T-helper 1 cell (primary cell): Measurements from ENCODE around the gene CABP4.
A peak's percentile ranks its signal among the peaks of the same experiment; 100 is the strongest.
"Not testable (repeated sequence)": the region's sequence is repeated elsewhere in the genome, so short reads cannot be mapped to it uniquely, and the experiment has no call there.

Experiments
- DNase-seq, 5 donors: peaks; one replicate each; pipeline ENCODE4 v3.0.0-alpha.2; 2012 to 2020

Gene CABP4

DNA sequence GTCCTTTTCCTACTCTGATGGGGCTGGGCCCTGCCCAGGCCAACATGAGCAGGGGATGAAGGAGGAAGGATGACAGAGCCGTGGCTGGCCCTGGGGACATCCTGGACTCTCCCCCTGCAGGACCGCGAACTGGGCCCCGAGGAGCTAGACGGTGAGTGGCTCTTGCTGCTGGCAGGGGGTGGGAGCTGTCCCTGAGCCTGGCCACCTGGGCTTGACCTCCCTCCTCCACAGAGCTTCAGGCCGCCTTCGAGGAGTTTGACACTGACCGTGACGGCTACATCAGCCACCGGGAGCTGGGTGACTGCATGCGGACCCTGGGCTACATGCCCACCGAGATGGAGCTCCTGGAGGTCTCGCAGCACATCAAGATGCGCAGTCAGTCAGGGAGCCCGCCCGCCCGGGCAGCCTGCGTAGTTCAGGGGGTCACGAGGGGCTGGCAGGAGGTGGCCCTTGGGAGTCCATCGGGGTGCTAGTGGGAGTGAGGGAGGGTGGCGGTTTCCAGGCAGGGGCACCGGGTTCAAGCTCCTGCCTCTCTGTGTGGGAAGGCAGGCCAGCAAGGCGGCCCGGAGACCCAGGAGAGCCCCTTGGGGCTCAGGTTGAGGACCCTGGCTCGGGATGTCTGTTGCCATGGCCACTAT, 1.0 kb downstream of the CABP4 start:
- DNase-seq = no peak

DNA sequence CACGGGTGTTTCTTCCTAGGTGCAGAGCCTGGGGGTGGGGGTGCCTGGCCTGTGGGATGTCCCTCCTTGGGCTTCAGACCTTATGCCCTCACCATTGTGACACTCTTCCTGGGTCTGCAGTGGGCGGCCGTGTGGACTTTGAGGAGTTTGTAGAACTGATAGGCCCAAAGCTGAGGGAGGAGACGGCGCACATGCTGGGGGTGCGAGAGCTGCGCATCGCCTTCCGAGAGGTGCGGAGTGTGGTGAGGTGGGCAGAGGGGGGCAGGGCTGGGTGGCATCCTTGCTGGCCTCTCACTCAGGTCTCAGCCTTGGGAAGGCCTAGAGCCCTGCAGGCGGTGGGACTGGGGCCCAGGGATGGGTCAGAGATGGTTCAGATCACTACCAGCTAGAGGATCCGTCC, 2.3 kb downstream of the CABP4 start:
- DNase-seq = no peak

DNA sequence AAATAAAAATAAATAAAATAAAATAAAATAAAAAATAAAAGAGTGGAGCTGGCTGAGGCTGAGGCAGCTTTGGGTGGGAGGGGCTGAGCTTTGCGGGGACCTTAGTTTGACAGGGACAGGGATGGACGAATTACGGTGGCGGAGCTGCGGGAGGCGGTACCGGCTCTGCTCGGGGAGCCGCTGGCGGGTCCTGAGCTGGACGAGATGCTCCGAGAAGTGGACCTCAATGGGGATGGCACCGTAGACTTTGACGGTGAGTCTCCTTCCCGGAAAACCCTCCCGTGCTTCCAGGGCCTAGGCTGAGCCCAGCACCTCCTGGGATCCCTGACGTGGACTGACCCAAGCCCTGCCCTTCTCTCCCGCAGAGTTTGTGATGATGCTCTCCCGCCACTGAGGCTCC, 3.1 kb downstream of the CABP4 start:
- no peak for DNase-seq

DNA sequence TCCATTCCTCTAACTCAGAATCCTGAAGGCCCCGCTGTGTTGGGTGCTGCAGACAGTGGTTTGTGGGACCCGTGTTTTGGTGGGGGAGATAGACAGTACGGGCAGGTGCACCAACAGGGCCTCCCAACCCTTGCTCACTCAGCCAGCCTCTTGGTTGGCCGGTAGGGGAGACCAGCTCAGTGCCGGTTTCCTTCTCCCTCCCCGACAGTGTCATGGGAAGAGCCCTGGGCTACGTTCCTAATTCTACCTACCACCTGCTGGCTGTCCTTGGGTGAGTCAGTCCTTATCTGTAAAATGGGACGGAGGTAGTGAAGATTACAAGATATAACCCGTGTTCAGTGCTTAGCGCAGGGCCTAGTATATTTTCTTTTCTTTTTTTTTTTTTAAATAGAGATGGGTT, 8.0 kb downstream of the CABP4 start:
- DNase-seq = no peak

DNA sequence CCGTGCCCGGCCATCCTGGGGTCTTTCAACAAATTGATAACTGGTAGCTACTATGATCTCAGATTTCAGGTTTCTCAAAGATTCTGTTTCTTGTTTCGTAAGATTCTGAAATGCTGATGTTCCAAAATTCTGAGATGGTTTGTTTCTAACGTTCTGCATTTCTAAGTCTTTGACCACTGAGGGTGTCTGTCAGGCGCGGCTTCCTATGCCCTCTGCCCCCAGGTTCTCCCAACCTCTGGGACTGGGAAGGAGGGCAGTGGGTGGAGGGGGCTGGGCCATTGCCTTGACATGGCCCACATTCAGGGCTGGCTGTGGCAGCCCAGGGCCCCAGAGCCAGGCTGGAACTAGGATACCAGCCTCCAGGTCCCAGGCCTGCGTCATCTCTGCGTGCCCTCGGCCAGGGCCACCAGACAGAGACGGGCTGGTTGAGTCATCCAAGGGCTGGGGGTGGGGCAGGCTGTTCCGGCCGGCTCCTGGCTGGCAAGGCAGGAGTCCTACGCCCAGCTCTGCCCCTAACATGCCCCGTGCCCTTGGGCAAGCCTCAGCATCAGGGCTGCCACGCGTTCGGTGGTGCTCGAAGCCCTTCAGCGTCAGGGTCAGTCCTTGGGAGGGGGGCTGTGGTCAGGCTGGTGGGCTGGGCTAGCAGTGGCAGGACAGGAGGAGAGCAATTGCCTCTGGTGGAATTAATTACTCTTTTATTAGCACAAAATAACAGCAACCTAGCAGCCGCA, 8.7 kb downstream of the CABP4 start:
- DNase-seq = no peak

DNA sequence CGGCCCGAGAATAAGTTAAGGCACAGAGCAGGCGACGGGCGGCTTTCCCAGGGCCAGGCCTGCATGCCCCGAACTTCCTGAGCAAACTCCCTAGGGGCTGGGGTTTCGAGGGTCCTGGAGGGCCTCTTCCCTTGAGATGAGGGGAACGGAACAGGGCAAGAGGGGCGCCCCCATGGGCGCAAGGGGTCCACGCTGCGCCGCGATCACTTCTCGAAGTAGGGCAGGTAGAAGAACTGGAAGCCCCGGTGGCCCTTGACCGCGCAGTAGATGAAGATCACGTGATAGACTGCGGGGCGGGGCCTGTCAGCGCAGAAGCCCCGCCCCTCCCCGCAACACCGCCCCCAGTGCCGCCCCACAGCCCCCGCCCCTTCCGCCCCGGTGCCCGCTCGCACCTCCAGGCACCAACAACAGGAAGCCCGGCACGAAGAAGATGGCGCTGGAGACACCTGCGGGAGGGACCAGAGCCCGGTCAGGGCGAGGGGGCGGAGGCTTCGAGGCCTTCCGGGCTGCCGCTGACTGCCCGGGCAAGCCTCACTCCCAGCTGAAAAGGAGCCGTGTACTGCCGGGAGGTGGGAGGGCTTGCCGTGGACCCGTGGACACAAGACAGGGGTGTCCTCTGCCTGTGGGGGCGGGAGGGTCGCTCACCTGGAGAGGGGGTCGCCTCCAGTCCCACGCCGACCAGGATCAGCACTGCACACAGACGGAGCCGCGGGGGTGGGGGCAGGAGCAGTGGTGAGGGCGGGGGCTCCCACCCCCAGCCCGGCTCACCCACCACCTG, 9.4 kb downstream of the CABP4 start:
- peak; percentile 91 to 94 (median 93) for DNase-seq

DNA sequence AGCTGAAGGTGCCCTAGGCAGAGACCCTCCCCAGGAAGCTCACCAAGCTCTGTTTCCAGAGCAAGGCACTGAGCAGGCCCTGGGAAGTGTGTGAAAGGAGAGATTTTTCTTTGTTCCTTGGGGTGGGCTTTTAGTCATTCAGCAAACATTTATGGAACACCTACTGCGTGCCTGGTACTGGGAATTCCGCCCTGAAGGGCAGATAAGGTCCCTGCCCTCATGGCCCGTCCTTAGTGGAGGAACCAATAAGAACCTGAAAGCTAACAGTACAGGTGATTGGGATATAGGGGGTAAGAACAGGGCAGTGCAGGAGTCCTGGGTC, 10.0 kb downstream of the CABP4 start:
- DNase-seq = no peak

DNA sequence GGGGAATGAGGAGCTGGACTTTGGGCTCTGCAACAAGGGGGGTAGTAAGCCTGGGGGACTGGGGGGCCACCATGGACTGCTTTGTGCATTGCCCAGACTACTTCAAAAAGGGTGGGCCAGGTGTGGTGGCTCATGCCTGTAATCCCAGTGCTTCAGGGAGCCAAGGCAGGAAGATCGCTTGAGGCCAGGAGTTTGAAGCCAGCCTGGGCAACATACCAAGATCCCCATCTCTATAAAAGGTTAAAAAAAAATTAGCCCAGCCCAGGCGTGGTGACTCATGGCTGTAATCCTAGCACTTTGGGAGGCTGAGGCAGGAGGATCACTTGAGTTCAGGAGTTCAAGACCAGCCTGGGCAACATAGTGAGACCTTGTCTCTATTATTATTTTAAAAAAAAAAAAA, 10.4 kb downstream of the CABP4 start:
- not testable (repeated sequence) for DNase-seq

DNA sequence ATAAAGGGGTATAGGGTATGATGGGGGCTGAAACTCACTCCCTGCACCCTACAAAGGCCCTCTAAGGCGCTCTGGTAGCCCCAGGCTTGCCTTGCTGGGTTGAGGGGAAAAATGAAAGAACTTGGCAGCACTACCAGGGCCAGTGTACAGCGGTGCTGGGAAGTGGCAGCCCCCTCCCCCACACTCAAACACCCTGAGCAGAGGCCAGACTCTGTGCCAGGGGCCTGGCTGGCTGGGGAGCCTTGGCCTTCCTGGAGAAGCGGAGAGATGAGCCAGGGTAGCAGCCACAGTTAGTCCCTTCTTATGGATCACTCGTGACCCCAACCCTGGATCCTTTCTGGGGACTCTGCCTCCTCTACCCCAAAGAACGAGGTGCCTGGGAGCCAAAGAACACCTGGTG, 11.2 kb downstream of the CABP4 start:
- DNase-seq = no peak

DNA sequence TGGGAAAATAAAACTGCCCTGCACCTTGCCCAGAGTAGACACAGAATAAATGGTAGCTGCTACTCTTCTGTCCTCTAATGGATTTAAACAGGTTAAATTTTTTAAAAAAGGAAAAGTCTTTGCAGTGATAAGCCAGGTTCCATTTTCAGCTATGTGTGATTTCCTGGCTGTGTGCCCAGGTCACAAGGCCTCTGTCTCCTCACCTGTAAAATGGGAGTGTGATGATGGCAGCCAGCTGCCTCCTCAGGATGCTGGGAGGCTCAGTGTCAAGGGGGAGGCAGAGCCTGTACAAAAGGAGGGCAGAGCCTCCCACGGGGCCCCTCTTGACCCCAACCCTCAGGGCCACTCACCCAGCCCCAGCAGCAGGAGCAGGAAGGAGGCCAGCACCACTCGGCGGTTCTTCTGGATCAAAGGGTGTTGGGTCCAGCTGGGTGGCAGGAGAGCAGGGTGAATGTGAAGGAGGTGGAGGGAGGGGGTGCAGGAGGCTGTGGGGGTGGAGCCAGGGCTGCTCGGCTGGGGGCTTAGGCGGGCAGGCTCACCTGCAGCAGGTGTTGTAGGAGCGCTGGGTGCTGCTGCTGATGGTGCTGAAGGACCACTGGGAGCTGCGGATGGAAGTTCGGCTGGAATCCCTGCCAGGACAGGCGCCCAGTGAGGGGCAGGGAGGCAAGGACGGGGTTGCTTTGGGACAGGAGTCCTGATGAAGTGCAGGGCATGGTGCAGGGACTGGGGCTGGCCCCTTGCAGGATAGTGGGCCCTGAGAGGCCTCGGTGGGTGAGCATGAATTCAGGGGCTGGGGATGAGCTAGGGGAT, 12.0 kb downstream of the CABP4 start:
- no peak for DNase-seq

DNA sequence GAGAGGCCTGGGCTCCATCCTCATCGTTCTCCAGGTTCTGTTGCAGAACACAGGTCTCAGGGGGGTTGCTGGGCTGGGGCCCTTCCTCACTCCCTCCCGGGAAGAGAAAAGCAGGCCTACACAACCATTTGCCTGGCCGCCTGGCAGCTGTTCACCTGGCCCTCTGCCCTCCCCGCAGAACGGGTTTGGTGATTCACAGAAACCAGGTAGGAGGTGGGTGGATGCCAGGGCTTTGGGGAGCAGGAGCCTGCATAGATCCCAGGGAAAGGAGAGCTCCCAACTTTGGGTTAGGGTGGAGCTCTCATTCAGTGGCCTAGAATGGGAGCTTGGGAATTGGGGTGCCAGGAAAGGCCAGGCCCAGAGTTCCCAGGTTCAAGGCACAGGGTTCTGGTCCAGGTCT, 12.9 kb downstream of the CABP4 start:
- no peak for DNase-seq

DNA sequence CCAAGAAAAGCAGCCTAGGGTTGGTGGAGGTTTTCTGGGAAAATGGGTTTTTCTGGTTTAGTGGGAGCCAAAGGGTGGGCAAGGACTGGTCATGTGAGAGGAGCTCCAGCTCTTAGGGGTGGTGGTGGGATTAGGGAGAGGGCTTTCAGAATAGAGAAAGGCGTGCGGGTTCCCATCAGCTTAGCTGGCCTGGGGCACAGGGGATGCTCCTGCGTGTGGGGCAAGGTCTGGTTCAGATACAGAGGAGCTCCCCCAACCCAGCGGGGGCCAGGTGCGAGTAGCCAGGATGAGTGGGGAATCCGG, 13.3 kb downstream of the CABP4 start:
- no peak for DNase-seq

DNA sequence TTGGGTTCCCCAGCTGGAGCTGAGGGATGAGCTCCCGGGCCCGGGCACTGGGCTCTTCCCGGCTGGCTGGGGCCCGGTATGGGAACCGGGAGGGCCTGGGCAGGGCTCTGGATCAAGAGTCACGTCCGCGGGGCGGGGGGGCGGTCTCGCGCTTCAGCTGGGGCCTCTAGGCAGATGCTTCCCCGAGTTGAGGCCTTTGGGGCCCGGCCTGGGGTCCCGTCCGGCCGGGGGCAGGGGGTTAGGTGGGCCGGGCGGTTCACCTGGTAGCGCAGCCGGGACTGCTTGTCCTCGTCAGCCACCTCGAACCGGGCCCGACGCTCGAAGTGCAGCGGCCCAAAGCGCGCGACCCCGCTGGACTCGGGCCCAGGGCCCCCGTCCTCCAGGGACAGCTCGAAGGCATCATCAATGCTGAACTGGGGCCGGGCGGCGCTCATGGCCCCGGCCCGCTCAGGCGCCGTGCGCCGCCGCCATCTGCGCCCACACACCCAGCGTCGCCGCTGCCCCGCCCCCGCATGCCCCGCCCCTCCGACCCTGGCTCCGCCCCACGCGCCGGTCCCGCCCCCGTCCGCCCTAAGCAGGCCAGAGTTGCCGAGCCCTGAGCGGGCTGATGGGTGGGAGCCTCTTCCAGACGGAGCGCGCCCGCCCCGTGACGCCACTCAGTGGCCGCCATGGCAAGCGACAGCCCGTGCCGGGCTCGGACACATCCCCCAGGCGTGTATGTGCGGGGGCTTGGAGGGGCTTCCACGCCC, 13.8 kb downstream of the CABP4 start, which contains the start of gene TMEM134:
TMEM134 (minus strand) TSS at position 493 of the 749 bp plus-strand sequence; CDS start at position 434, 59 bp downstream.
- DNase-seq = peak; percentile 80 to 92 (median 89)

DNA sequence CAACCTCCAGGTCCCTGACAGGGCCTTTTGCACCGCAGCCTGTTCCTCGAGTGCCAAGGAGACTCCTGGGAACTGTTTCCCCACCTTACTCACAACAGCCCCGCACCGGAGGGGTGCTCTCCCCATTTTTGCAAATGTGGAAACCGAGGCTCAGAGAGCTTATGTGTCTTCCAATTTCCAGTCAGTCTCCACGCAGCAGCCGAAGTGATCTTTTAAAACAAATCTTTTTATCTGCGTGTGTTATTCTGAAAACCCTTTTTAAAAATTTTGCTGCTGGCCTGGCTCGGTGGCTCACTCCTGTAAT, 14.3 kb downstream of the CABP4 start:
- no peak for DNase-seq

DNA sequence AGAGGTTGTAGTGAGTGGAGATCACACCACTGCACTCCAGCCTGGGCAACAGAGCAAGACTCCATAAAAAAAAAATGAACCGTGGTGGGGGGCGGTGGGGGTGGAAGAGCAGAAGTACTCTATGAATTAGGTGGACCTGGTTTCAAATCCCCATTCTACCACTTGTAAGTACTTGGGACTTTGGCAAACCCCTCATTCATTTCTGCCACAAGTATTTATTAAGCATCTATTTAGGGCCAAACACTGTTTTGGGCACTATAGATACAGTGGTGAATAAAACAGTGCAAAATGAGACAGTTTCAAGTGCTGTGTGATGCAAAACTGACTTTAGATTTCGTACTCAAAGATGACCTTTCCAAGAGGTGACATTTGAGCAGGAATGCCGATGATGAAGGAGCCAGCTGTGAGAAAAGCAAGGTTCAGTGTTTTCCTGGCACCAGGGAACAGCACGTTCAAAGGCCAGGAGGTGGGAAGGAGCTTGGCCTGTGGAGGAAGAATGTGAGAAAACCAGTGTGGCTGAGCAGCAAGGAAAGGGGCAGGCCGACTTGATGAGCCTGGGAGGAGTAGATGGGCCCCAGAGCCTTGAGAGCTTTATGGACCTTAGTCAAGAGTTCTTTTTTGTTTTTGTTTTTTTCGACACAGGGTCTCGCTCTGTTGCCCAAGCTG, 15.3 kb downstream of the CABP4 start:
- DNase-seq = no peak

DNA sequence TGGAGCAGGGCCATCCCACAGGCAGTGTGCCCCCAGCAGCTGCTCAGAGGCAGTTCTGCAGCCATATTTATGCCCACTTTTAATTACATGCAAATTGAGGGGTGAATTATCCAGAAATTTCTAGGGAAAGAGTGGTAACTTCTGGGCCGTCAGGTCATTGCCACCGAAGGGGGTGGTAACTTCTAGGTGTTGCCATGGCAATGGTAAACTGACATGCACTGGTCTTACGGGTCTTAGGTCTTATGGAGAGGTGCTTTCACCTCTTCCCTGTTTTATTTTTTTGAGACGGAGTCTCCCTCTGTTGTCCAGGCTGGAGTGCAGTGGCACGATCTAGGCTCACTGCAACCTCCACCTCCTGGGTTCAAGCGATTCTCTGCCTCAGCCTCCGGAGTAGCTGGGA, 17.7 kb downstream of the CABP4 start:
- DNase-seq = no peak

DNA sequence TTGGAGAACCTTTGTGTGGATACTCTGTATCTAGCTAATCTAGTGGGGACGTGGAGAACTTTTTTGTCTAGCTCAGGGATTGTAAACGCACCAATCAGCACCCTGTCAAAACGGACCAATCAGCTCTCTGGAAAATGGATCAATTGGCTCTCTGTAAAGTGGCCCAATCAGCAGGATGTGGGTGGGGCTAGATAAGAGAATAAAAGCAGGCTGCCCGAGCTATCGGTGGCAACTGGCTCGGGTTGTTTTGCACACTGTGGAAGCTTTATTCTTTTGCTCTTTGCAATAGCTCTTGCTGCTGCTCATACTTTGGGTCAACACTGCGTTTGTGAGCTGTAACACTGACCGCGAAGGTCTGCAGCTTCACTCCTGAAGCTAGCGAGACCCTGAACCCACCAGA, 21.5 kb downstream of the CABP4 start:
- not testable (repeated sequence) for DNase-seq

DNA sequence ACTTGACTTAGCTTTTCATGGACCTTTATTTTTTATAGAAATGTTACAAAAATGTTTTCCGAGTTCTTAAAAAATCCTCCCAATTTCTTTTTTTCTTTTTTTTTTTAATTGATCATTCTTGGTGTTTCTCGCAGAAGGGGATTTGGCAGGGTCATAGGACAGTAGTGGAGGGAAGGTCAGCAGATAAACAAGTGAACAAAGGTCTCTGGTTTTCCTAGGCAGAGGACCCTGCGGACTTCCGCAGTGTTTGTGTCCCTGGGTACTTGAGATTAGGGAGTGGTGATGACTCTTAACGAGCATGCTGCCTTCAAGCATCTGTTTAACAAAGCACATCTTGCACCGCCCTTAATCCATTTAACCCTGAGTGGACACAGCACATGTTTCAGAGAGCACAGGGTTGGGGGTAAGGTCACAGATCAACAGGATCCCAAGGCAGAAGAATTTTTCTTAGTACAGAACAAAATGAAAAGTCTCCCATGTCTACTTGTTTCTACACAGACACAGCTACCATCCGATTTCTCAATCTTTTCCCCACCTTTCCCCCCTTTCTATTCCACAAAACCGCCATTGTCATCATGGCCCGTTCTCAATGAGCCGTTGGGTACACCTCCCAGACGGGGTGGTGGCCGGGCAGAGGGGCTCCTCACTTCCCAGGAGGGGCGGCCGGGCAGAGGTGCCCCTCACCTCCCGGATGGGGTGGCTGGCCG, 22.3 kb downstream of the CABP4 start:
- not testable (repeated sequence) for DNase-seq

DNA sequence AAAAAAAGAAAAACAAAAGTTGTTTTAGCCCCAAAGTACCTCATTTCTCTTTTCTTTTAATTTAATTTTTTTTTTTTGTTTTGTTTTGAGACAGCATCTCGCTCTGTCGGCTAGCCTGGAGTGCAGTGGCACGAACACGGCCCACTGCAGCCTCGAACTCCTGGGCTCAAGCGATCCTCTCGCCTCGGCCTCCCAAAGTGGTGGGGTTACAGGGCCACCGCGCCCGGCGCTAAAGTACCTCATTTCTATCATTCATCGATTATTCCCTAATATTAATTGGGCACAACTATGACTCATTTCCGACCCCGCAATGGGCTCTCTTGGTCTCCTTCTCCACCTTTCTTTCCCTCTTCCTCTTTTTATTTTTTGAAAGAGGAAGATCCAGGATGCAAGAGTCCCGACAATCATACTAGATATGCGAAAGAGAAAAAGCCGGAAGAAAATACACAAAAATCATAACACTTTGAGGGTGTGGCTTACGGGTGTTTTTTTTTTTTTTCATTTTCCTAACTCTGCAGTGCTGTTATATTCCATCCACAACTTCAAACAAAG, 27.2 kb downstream of the CABP4 start:
- no peak for DNase-seq

DNA sequence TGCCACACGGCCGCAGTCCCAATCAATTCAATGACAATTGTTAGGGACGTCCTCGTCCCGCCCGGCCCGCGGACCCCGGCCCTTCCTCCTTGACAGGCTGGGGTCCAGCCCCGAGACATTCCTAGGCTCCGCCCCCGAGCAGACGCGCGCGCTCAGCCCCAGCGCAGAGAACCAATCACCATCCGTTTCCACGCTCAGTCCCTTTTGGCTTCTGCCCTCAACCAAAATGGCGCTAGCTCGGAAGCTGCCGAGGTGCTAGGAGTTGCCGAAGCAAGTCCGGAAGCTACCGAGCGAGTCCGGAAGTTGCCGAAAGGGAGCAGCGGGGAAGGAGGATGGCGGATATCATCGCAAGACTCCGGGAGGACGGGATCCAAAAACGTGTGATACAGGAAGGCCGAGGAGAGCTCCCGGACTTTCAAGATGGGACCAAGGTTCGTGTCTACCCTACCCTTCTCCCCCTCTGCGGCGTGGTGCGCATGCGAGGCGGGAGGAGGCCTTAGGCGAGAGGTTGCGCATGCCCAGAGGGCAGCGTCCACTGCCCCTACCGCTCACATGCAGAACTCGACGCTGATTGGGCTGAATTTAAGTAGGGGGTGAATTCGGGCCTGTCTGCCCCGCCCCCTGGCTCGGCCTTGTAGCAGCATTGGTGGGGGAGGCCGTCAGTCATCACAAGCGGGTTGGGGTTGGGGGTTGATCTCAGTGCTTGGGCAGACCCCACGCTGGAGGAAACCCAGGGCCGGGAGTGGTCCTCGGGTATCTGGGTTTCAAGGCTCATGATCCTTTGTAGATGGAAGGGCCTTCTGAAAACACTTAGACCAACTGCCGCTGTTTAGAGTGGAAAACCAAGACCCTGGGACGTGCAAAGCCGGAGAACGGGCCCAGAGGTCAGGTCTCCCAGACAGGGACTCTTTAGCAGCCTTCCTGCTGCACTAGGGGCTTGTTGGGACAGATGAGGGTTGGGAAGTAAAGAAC, 28.0 kb downstream of the CABP4 start, which contains the start of gene AIP:
AIP (plus strand) TSS at position 200 of the 972 bp plus-strand sequence; CDS start at position 333, 133 bp downstream.
- DNase-seq = peak; percentile 90 to 99 (median 95)
